ENCODE measurements around the gene YEATS2.

YEATS2 gene

GRCh38 chr3:183698756-183699155 lies 1.2 kb downstream of the YEATS2 start:
- no peaks in the 10 kb centered on the region; a peak in 1 of 3 replicates for H3K36me3 ChIP-seq (ENCODE audit: control insufficient read depth in 2 of 2, insufficient read depth in 1 of 2, low read length in 2 of 2)
- 0 out of 2 replicates have a peak, but pooled peaks have one; percentile 9 for TF ChIP-seq KLF9 (tag by site-specific recombination; IDR thresholded peaks at IDR 0.05; ENCODE audit: low read depth)
- TF ChIP-seq ZNF146 (tag by site-specific recombination; IDR thresholded peaks at IDR 0.05): no peak
- TF ChIP-seq ZNF404 (tag by site-specific recombination; IDR thresholded peaks at IDR 0.05): no peak
- no peak for TF ChIP-seq INSM2 (tag by site-specific recombination; IDR thresholded peaks at IDR 0.05)
- TF ChIP-seq ZNF645 (tag by site-specific recombination; IDR thresholded peaks at IDR 0.05): no peak
- no peak for TF ChIP-seq ZNF555 (tag by site-specific recombination; conservative IDR thresholded peaks at IDR 0.05)
- no peaks in the 10 kb centered on the region for H3K9me3 ChIP-seq (ENCODE audit: control insufficient read depth, insufficient read depth, low read depth, low read length)
- peak overlapping the region; percentile 95 for H3K4me3 ChIP-seq (ENCODE audit: low read depth, low read length)
- 0 out of 2 replicates have a peak, but pooled peaks cover 3% of the 10 kb centered on the region for H3K4me1 ChIP-seq (ENCODE audit: control insufficient read depth, insufficient read depth, low read length)
- ChIA-PET POLR2A (interaction anchor here (1.0 to 1.6 kb wide), 2 partner anchors 62 to 67 kb away, joined by 3 read pairs; no protein-coding TSS in a partner anchor), CTCF (interaction anchor here (0.7 kb wide), 1 partner anchor 236 kb away, joined by 3 read pairs; no protein-coding TSS in a partner anchor)
- H3K27ac ChIP-seq (ENCODE audit: extremely low read depth, low read depth, low read length): no peak overlapping the region; the same call in 1 of the 2 replicates

- Histone ChIP-seq H3K4me3 (ENCODE audit: low read depth, low read length) (peak overlapping the region; percentile 95), H3K4me1 (ENCODE audit: control insufficient read depth, insufficient read depth, low read length) (0 out of 2 replicates have a peak, but pooled peaks cover 3% of the 10 kb centered on the region), H3K9me3 (ENCODE audit: control insufficient read depth, insufficient read depth, low read depth, low read length) (no peaks in the 10 kb centered on the region), H3K27ac (ENCODE audit: extremely low read depth, low read depth, low read length) (no peak overlapping the region), H3K36me3 (ENCODE audit: control insufficient read depth in 2 of 2, insufficient read depth in 1 of 2, low read length in 2 of 2) (no peaks in the 10 kb centered on the region; a peak in 1 of 3 replicates)
- CTCF ChIA-PET: interaction anchor here (0.7 kb wide), 2 partner anchors 95 to 237 kb away, joined by 3 to 4 read pairs; no protein-coding TSS in a partner anchor
- POLR2A ChIA-PET: no interaction called here
- TF ChIP-seq YY1 (tag by site-specific recombination; IDR thresholded peaks at IDR 0.05): no peak
- TF ChIP-seq ZNF544 (tag by site-specific recombination; IDR thresholded peaks at IDR 0.05): no peak
- TF ChIP-seq ZNF692 (tag by site-specific recombination; IDR thresholded peaks at IDR 0.05): no peak
- peak; percentile 80 for TF ChIP-seq ZNF335 (tag by site-specific recombination; conservative IDR thresholded peaks at IDR 0.05)
- TF ChIP-seq ZBTB21 (tag by site-specific recombination; IDR thresholded peaks at IDR 0.05): no peak
- TF ChIP-seq ZNF449 (tag by site-specific recombination; IDR thresholded peaks at IDR 0.05): peak; percentile 25; the same call in 1 of the 2 replicates
- TF ChIP-seq ZNF2 (tag by site-specific recombination; IDR thresholded peaks at IDR 0.05): no peak
- TF ChIP-seq ZNF18 (tag by site-specific recombination; IDR thresholded peaks at IDR 0.05): peak; percentile 62; the same call in 1 of the 2 replicates
- peak; percentile 13; the same call in 1 of the 2 replicates for TF ChIP-seq ZNF366 (tag by site-specific recombination; conservative IDR thresholded peaks at IDR 0.05)
- 0 out of 2 replicates have a peak, but pooled peaks have one; percentile 21 for TF ChIP-seq ZBTB17 (tag by site-specific recombination; IDR thresholded peaks at IDR 0.05)
- no peak for TF ChIP-seq ZNF654 (tag by site-specific recombination; IDR thresholded peaks at IDR 0.05; ENCODE audit: low read depth)
- 0 out of 2 replicates have a peak, but pooled peaks have one; percentile 7 for TF ChIP-seq IKZF3 (tag by site-specific recombination; IDR thresholded peaks at IDR 0.05)
- no peak for TF ChIP-seq ZNF658 (tag by site-specific recombination; IDR thresholded peaks at IDR 0.05)
- peak; percentile 98 for TF ChIP-seq PRDM1 (tag by site-specific recombination; IDR thresholded peaks at IDR 0.05)
- TF ChIP-seq ZNF133 (tag by site-specific recombination; IDR thresholded peaks at IDR 0.05): no peak
- peak; percentile 66 for TF ChIP-seq KLF1 (tag by site-specific recombination; IDR thresholded peaks at IDR 0.05)
- TF ChIP-seq KLF7 (tag by site-specific recombination; IDR thresholded peaks at IDR 0.05; ENCODE audit: borderline replicate concordance): 0 out of 2 replicates have a peak, but pooled peaks have one; percentile 17
- peak; percentile 41; the same call in 1 of the 2 replicates for TF ChIP-seq ZNF362 (tag by site-specific recombination; IDR thresholded peaks at IDR 0.05)
- 0 out of 2 replicates have a peak, but pooled peaks have one; percentile 5 for TF ChIP-seq KLF9 (tag by site-specific recombination; IDR thresholded peaks at IDR 0.05; ENCODE audit: low read depth)
- TF ChIP-seq ZNF600 (tag by site-specific recombination; IDR thresholded peaks at IDR 0.05): peak; percentile 23; the same call in 1 of the 2 replicates
Observed at GRCh38 chr3:183699238-183699947, 1.8 kb downstream of the YEATS2 start.
